Endometrial microvascular endothelial cells (primary cell): ENCODE results near the gene ANGPTL1. TPM values are rescaled to one million over a fixed set of nuclear protein-coding genes. Genes with fewer than 3 reads are reported as not detected.
"Not testable (repeated sequence)": the region's sequence is repeated elsewhere in the genome, so short reads cannot be mapped to it uniquely, and the experiment has no call there.

ENCODE experiments used
- in situ Hi-C: cut with HindIII; loops from 2 replicates; pipeline ENCODE4 v1.10.0; 2017; ENCODE audit warnings: low sequenced_read_pairs, low pct_unique_long_range_greater_than_20kb; ENCODE audit errors: inconsistent ontology term
- total RNA-seq: library from RNA; depleted of rRNA; stranded (reverse); fragments of >200 nt; gene quantifications from one replicate; pipeline ENCODE4 v1.2.3, GENCODE V29; 2015; ENCODE audit errors: inconsistent ontology term

The ANGPTL1 gene
- total RNA-seq, 1 donor from 2014 or later, result not detected

DNA sequence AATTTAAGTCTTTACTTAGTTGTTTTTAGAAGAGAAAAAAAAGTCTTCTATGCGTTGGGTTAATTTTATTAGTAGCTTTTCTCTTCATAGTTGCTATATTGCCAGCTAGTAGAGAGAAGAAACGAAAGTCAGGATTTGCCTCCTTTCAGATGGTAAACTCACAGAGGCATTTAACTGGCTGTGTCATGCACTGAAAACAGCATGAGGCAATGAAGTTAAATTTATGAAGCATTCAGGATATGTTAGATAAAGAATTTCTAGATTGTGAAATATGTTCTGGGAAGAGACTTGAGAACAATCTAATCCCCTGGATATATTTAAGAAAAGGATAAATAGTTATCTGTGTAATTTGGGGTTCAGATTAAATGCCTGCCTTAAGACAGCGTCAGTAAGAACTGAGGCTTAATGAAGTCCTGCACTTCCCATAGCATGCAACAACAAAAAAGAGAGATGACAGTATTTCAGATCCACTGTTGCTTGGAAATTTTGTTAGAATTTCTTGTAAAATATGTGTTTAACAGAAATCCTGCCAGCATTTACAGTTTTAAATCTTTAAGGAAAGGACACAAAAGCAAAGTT is 1.7 kb downstream of the ANGPTL1 start:
- in situ Hi-C loops, result no loop called here

GRCh38 chr1:178868706-178869105 is 2.2 kb downstream of the ANGPTL1 start:
- in situ Hi-C loops, result no loop called here

GRCh38 chr1:178867670-178868069 is 3.2 kb downstream of the ANGPTL1 start:
- in situ Hi-C loops, result no loop called here

DNA sequence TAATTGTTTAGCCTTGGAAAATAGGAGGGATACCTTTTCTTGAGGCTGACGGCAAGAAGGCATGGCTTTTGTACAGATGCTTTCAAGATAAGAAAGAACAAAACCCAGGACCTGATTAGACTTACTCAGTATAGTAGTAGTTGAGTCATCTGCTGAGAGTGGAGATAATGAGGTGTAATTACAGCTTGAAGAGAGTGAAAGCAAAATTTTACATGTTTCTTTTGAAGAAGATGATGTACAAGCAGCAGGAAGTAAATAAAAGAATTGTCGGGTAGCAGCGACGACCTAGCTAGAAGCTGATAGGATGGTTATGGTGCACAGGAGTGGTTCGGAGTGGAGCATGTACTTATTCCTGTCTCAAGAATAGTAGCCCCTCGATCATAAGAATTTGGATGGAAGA is 6.6 kb downstream of the ANGPTL1 start:
- in situ Hi-C loops, result no loop called here

- in situ Hi-C loops, result no loop called here
Measured at GRCh38 chr1:178862864-178863263, 8.0 kb downstream of the ANGPTL1 start.

DNA sequence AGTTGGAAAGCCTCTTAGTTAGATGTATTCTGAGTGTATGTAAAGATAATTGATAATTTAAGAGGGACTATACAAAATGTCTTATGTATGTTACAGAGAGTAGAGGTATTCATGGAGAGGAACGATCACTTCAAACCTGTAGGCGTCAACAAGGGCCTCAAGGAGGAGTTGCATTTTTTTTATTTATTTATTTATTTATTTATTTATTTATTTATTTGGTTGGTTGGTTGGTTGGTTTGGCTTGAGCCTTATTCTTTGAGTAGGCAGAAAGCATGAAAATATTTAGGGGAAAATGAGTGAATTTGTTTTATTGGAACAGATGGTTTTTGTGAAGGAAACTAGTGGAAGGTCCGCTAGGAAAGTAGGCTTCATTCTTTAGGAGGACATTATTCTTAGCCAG is 8.5 kb downstream of the ANGPTL1 start:
- in situ Hi-C loops, result no loop called here

- in situ Hi-C loops, result no loop called here
Measured at GRCh38 chr1:178857126-178857525, 13.8 kb downstream of the ANGPTL1 start.

DNA sequence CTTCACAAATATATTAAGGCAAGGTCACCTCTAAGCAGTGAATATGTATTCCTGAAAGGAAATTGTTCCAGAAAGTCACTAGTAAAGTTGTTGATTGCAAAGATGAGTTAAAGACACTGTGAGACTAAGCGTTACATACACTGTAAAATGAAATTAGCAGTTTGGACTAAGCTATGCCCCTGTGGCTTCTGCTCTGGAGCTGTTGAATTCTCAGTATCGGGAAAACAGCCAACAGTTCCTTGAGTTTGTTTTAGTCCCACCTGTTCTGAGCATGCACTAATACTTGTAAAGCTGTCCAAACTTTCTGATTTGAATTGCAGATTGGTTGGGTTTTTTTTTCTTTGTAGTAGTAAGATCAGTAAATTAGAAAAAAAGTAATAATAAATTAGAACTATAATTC is 21.0 kb downstream of the ANGPTL1 start:
- in situ Hi-C loops, result no loop called here

DNA sequence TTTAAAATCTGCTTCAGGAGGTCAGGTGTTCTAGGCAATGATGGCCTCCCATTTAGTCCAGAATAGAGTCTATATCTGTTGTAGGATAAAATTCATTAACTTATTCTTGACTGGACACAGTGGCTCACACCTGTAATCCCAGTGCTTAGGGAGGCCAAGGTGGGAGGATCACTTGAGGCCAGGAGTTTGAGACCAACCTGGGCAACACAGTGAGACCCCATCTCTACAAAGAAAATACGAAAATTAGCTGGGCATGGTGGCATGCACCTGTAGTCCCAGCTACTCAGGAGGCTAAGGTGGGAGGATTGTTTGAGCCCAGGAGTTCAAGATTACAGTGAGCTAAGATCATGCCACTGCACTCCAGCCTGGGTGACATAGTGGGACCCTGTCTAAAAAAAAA is 23.0 kb downstream of the ANGPTL1 start:
- in situ Hi-C loops, result not testable (repeated sequence)

DNA sequence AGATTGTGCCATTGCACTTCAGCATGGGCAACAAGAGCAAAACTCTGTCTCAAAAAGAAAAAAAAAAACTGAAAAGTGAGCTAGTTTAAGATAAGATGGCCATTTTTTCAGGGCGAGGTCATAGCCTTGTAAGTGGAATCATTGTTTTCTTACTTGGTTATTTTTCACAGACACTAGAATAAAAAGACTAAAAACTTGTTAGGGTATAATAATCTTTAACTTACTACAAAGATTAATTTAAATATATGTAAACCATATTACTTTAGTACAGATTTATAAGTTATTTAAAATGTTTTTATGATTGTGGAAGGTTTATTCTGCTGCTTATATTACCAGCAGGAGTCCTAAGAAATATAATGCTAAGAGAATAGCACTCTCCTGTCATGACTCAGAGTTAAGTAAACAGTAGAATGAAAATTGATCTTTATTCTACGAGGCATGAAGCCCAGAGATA is 23.5 kb downstream of the ANGPTL1 start:
- in situ Hi-C loops, result no loop called here

DNA sequence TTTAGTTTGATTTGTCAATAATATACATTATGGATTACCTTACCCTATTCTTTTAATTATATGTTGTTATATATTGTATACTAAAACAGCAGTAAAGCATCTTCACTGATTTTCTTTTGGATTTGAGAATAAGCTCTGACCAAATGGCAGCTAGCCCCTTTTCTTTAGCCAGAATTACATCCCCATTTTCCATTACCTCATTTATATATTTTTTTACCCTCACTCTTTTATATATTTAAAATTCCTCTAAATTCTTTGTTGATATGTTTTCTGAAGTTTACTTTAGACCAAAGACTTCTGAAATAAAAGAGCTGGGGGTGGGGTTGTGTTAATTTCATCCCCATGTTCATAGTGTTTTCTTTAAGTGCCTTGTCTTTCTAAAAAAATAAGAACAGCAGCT is 24.6 kb downstream of the ANGPTL1 start:
- in situ Hi-C loops, result no loop called here

DNA sequence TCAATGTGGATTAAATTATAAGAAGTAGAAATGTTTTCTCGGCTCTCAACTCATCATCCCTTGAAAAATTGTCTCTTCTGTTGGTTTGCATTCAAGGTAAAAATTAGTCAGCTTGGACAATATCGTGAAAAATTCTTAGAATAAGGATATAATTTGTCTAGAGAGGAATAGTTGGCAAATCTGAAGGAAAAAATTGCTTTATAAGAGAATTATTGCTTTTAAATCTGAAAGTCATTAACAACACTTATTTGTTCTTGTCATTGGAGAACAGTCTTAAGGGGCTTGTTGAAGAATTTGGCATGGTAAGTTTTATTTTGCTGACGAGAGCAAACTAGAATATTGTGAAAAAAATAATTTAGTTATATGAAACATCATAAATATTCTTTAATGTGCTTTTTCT is 26.4 kb downstream of the ANGPTL1 start:
- in situ Hi-C loops, result no loop called here

- in situ Hi-C loops, result no loop called here
Measured at GRCh38 chr1:178825167-178825566, 45.7 kb downstream of the ANGPTL1 start.

- in situ Hi-C loops, result no loop called here
Measured at GRCh38 chr1:178821134-178821866, 49.6 kb downstream of the ANGPTL1 start.

DNA sequence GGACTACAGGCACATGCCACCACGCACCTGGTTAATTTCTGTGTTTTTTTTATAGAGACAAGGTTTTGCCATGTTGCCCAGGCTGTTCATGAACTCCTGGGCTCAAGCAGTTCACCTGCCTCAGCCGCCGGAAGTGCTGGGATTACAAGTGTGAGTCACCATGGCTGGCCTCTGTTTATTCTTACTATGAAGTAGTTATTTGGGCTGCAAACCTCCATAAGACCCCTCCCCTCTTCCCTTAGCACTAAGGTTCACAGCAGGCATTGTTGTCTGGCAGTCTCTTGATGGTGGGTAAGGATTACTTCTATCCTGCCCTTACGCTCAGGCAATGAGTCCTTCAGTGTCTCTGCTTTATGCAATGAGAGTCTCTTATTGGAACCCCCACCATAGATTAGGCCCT is 51.8 kb downstream of the ANGPTL1 start:
- in situ Hi-C loops, result no loop called here

DNA sequence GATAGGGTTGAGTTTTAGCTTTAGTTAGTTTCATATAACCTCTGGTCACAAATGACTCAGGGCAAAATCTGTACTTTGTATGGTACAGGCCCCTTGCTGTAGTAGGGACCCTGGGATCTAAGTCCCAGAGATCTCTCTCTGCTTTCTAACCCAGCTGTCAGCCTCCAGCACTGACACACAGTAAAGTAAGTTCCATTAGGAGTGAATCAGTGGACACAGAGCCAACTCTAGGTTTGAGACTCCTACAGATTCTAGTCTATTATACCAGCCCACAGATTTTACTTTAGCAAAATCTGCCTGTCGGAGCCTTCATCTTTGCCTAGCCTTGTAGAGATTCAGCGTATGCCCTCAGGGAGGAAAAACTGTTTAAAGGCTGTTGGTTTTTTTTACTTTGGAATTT is 52.5 kb downstream of the ANGPTL1 start:
- in situ Hi-C loops, result no loop called here

GRCh38 chr1:178810585-178810984 is 60.3 kb downstream of the ANGPTL1 start:
- in situ Hi-C loops, result no loop called here

DNA sequence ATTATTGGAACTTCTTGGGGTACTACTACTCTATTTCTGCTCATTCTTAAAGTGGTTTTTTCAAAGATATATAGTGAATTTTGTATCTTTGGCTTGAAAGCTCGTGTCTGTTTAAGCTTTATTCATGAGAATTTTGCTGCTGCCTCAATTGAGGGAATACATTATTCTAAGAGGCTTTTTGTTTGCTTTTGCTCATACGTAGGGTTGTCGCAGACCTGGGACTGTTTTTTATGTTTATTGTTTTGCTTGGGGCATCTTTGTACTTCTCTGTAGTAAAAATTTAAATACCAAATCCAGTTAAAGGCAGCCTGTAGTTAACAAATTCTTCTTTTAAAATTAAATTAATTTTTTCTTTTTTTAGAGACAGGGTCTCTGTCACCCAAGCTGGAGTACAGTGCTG is 62.3 kb downstream of the ANGPTL1 start:
- in situ Hi-C loops, result no loop called here

GRCh38 chr1:178806665-178807300 is 64.1 kb downstream of the ANGPTL1 start:
- in situ Hi-C loops, result no loop called here

GRCh38 chr1:178802873-178803272 is 68.0 kb downstream of the ANGPTL1 start:
- in situ Hi-C loops, result no loop called here
